Measurements from ENCODE around the gene GPATCH2L.

Gene GPATCH2L

DNA sequence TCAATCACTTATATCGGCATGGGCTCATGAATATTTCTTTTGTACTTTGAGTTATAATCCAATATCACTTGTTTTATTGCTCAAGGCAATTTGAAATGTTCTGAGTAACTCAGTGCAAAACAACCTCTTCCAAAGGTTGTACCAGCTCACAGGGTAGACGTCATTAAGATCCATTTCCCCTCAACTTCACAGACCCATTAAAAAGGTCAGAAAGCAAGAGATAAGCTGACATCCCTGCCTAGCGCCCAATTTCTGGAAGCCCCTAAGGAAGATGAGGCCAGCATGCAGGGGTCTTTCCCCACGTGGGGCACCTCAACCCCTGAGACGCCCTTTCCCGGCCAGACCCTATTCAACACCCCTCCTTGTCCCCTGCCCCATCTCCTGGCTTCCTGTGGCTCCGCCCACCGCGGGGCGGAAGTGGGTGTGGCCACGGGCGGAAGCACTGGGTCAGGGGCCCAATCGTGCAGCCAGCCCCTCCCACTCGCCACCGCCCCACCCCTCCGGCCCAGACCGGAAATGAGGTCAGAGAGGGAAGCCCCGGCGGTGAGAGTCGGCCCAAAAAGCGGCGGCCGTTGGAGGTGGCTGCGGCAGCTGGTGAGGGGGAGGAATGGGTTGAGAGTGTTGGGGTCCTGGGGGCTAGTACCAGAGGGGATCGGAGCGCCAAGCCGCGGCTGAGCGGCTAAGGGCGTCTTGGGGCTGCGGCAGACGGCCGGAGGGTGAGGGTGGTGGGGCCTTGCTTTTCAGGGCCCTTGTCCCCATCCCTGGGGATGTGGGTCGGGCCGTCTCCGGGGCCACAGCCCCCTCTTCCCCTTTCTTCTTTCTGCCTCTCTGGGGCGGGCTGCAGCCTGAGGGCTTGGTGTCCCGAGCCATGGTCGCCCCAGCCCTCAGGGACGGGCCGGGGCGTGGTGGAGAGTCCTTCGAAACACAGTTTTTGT lies at the start of gene GPATCH2L:
GPATCH2L (plus strand) TSS at position 525 of the 935 bp plus-strand sequence. CDS start 2,442 bp downstream, outside the sequence.
- H3K27ac ChIP-seq (ENCODE audit: low read depth, low read length): peak within 1 kb of the TSS; percentile 69
- H3K4me1 ChIP-seq (ENCODE audit: control insufficient read depth, low read length): peaks cover 48% of the 10 kb centered on the region
- H3K36me3 ChIP-seq (ENCODE audit: control insufficient read depth, low read length): peaks cover 41% of the 10 kb centered on the region
- no peaks in the 10 kb centered on the region for H3K9me3 ChIP-seq (ENCODE audit: control insufficient read depth, insufficient read depth, low read length)
- H3K9me2 ChIP-seq (replicated peaks; ENCODE audit: control insufficient read depth, low read length): no peaks in the 10 kb centered on the region
- H3F3A ChIP-seq (ENCODE audit: control insufficient read depth, insufficient read depth): no peaks in the 10 kb centered on the region
- peak within 1 kb of the TSS; percentile 91 for H3K4me3 ChIP-seq (ENCODE audit: low read length)
- peaks cover 4% of the 10 kb centered on the region; the same call in 1 of the 2 replicates for H3K27me3 ChIP-seq (ENCODE audit: control insufficient read depth, low read length)
- TF ChIP-seq EZH2phosphoT487 (IDR thresholded peaks at IDR 0.05; ENCODE audit: borderline replicate concordance, low read length): no peak
- TF ChIP-seq, protein P1, sequence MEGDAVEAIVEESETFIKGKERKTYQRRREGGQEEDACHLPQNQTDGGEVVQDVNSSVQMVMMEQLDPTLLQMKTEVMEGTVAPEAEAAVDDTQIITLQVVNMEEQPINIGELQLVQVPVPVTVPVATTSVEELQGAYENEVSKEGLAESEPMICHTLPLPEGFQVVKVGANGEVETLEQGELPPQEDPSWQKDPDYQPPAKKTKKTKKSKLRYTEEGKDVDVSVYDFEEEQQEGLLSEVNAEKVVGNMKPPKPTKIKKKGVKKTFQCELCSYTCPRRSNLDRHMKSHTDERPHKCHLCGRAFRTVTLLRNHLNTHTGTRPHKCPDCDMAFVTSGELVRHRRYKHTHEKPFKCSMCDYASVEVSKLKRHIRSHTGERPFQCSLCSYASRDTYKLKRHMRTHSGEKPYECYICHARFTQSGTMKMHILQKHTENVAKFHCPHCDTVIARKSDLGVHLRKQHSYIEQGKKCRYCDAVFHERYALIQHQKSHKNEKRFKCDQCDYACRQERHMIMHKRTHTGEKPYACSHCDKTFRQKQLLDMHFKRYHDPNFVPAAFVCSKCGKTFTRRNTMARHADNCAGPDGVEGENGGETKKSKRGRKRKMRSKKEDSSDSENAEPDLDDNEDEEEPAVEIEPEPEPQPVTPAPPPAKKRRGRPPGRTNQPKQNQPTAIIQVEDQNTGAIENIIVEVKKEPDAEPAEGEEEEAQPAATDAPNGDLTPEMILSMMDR (IDR thresholded peaks at IDR 0.05; ENCODE audit: low read depth, low read length, poor library complexity, severe bottlenecking): no peak
- H3K79me2 ChIP-seq (ENCODE audit: control insufficient read depth, low read length): peaks cover 49% of the 10 kb centered on the region
- H3K4me2 ChIP-seq (ENCODE audit: low read length): peak within 1 kb of the TSS; percentile 93
- H4K20me1 ChIP-seq (ENCODE audit: control insufficient read depth, insufficient read depth, low read depth, low read length): peaks cover 19% of the 10 kb centered on the region

DNA sequence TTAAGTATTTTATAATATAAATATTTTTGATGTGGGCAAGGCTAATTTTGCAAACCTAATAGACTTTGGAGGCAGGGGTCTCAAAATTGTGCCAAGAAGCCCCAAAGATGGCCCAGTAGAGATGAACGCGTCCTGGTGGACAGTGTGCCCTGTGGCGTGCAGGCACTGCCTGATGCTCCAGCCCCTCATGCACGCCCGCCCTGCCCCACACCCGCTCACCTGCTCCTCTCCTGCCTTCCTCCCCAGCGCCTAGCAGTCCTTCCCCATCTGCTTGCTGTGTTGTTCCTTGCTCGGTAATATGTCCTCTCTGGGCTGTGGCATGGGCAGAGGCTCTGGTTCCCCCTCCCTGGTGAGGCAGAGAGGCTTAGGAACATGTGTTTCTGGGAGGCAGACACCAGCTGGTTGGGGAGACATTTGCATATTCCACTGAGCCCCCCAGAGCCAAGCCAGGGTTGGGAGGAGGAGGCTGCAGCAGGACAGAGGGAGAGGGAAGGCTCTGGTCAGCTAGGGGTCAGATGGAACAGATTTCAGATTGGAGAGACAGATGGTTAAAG lies 46.8 kb upstream of the GPATCH2L start:
- Histone ChIP-seq H3K9me3 (ENCODE audit: control insufficient read depth, insufficient read depth, low read length) (no peaks in the 10 kb centered on the region), H3K27ac (ENCODE audit: low read depth, low read length) (no peak overlapping the region), H3K27me3 (ENCODE audit: control insufficient read depth, low read length) (no peaks in the 10 kb centered on the region), H3K9me2 (replicated peaks; ENCODE audit: control insufficient read depth, low read length) (no peaks in the 10 kb centered on the region), H3K4me3 (ENCODE audit: low read length) (no peak overlapping the region), H4K20me1 (ENCODE audit: control insufficient read depth, insufficient read depth, low read depth, low read length) (no peaks in the 10 kb centered on the region), H3K36me3 (ENCODE audit: control insufficient read depth, low read length) (no peaks in the 10 kb centered on the region), H3K4me1 (ENCODE audit: control insufficient read depth, low read length) (no peaks in the 10 kb centered on the region), H3F3A (ENCODE audit: control insufficient read depth, insufficient read depth) (no peaks in the 10 kb centered on the region), H3K79me2 (ENCODE audit: control insufficient read depth, low read length) (no peaks in the 10 kb centered on the region), H3K4me2 (ENCODE audit: low read length) (no peak overlapping the region)
- TF ChIP-seq, protein P1 (IDR thresholded peaks at IDR 0.05; ENCODE audit: low read depth, low read length, poor library complexity, severe bottlenecking): no peak
- TF ChIP-seq EZH2phosphoT487 (IDR thresholded peaks at IDR 0.05; ENCODE audit: borderline replicate concordance, low read length): no peak

DNA sequence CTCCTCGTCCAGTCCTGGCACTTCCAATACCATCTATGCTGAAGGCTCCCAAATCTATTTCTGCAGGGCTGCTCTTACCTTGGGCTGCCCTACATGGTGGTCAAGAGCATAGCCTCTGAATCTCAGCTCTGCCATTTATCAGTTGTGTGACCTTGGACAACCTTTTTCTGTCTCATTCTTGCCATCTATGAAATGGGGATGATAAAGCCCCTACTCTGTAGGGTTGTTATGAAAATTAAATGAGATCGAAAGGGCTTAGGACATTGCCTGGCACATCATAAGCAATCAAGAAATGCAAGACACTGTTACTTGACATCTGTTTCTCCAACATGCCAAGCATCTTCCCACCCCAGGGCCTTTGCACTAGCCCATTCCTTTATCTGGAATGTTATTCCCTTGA lies 45.5 kb upstream of the GPATCH2L start:
- Histone ChIP-seq H3K79me2 (ENCODE audit: control insufficient read depth, low read length) (no peaks in the 10 kb centered on the region), H3K9me3 (ENCODE audit: control insufficient read depth, insufficient read depth, low read length) (no peaks in the 10 kb centered on the region), H3F3A (ENCODE audit: control insufficient read depth, insufficient read depth) (no peaks in the 10 kb centered on the region), H3K36me3 (ENCODE audit: control insufficient read depth, low read length) (no peaks in the 10 kb centered on the region), H3K4me3 (ENCODE audit: low read length) (no peak overlapping the region), H3K27me3 (ENCODE audit: control insufficient read depth, low read length) (no peaks in the 10 kb centered on the region), H3K27ac (ENCODE audit: low read depth, low read length) (no peak overlapping the region), H3K4me2 (ENCODE audit: low read length) (no peak overlapping the region), H3K4me1 (ENCODE audit: control insufficient read depth, low read length) (no peaks in the 10 kb centered on the region), H3K9me2 (replicated peaks; ENCODE audit: control insufficient read depth, low read length) (no peaks in the 10 kb centered on the region), H4K20me1 (ENCODE audit: control insufficient read depth, insufficient read depth, low read depth, low read length) (no peaks in the 10 kb centered on the region)
- TF ChIP-seq EZH2phosphoT487 (IDR thresholded peaks at IDR 0.05; ENCODE audit: borderline replicate concordance, low read length): no peak
- TF ChIP-seq, protein P1 (IDR thresholded peaks at IDR 0.05; ENCODE audit: low read depth, low read length, poor library complexity, severe bottlenecking): no peak
